Gastroesophageal sphincter (tissue), 4 donors: Measurements from ENCODE around the gene ANKS1B. TPM values are rescaled to one million over a fixed set of nuclear protein-coding genes. Genes with fewer than 3 reads are reported as not detected.

ENCODE experiments used
- ATAC-seq: fragments of 150-250 bp; one replicate; pipeline ENCODE4 v1.9.1; 2016; ENCODE audit warnings: mild to moderate bottlenecking, moderate library complexity
- H3K27ac ChIP-seq, 4 donors: fragments of 200-600 bp; sonication (generic) in 3 of 4; 1 replicate in 3 of 4; 2 replicates in 1 of 4; pipeline ENCODE4 v1.5.1; 2016 to 2019
- H3K27me3 ChIP-seq: fragments of 200-600 bp; sonication (generic); one replicate; pipeline ENCODE4 v1.5.1; 2019
- H3K36me3 ChIP-seq, 2 donors: fragments of 200-600 bp; sonication (generic); one replicate each; pipeline ENCODE4 v1.5.1; 2019; ENCODE audit warnings: control low read depth in 1 of 2
- H3K4me1 ChIP-seq, 3 donors: fragments of 200-600 bp; sonication (generic); 1 replicate in 2 of 3; 2 replicates in 1 of 3; pipeline ENCODE4 v1.5.1; 2016 to 2019; ENCODE audit warnings: control low read depth in 2 of 3
- H3K4me3 ChIP-seq, 2 donors: fragments of 200-600 bp; sonication (generic); one replicate each; pipeline ENCODE4 v1.5.1; 2019; ENCODE audit warnings: mild to moderate bottlenecking in 1 of 2, moderate library complexity in 1 of 2
- H3K9me3 ChIP-seq, 3 donors: fragments of 200-600 bp; sonication (generic); one replicate each; pipeline ENCODE4 v1.5.1; 2017 to 2019; ENCODE audit warnings: control low read depth in 2 of 3
- EP300 ChIP-seq: sonication (generic); formaldehyde crosslinking; IDR thresholded peaks from one replicate; pipeline ENCODE4 v1.6.1; 2017; ENCODE audit warnings: antibody characterized with exemption, mild to moderate bottlenecking
- POLR2A ChIP-seq, 2 donors: fragments of 450-650 bp; IDR thresholded peaks; one replicate each; pipeline ENCODE4 v1.6.1; 2017; ENCODE audit warnings: antibody characterized with exemption in 2 of 2, mild to moderate bottlenecking in 2 of 2, moderate library complexity in 1 of 2
- POLR2AphosphoS5 ChIP-seq: sonication (generic); formaldehyde crosslinking; IDR thresholded peaks from one replicate; pipeline ENCODE4 v1.6.1; 2017; ENCODE audit warnings: antibody characterized with exemption
- WGBS, 2 donors: methylation state at CpG; one replicate each; pipeline ENCODE4 v1.1.5; 2018; ENCODE audit warnings: low coverage in 1 of 2; 5-methylcytosine and 5-hydroxymethylcytosine counted together
- total RNA-seq, 4 donors: library from RNA; depleted of rRNA; stranded (reverse); fragments of >200 nt; gene quantifications; one replicate each; pipeline ENCODE4 v1.1.0, GENCODE V29; 2016
- TF ChIP-seq, protein P1 (sequence below), 4 experiments: fragments of 200-600 bp in 2 of 4; fragments of 450-650 bp in 2 of 4; sonication (generic) in 1 of 4; IDR thresholded peaks; one replicate each; pipeline ENCODE4 v1.5.1; 2017 to 2019; ENCODE audit warnings: antibody characterized with exemption in 4 of 4, mild to moderate bottlenecking in 2 of 4, moderate library complexity in 2 of 4

Gene ANKS1B
- total RNA-seq, 4 donors from 2014 or later: 9.9 to 31.1 (median 21.4) TPM

DNA sequence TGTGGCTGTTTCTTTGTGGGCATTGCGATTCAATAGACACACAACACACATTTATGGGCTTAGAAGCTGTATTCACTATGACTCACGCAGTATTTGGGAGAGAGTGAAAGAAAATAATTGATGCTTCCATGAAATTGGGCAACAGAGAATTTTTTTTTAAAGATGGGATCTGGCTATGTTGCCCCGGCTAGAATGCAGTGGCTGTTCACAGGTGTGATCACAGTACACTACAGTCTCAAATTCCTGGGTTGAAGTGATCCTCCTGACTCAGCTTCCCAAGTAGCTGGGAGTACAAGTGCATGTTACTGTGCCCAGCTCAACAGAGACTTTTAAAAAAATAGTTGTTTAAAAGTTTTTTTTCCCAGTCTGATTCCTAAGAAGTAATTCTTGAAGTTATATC, 1193.3 kb downstream of the ANKS1B start:
- TF ChIP-seq, protein P1, sequence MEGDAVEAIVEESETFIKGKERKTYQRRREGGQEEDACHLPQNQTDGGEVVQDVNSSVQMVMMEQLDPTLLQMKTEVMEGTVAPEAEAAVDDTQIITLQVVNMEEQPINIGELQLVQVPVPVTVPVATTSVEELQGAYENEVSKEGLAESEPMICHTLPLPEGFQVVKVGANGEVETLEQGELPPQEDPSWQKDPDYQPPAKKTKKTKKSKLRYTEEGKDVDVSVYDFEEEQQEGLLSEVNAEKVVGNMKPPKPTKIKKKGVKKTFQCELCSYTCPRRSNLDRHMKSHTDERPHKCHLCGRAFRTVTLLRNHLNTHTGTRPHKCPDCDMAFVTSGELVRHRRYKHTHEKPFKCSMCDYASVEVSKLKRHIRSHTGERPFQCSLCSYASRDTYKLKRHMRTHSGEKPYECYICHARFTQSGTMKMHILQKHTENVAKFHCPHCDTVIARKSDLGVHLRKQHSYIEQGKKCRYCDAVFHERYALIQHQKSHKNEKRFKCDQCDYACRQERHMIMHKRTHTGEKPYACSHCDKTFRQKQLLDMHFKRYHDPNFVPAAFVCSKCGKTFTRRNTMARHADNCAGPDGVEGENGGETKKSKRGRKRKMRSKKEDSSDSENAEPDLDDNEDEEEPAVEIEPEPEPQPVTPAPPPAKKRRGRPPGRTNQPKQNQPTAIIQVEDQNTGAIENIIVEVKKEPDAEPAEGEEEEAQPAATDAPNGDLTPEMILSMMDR (IDR thresholded peaks at IDR 0.05): no peak
- TF ChIP-seq POLR2A (IDR thresholded peaks at IDR 0.05) (no peak), POLR2AphosphoS5 (no peak), EP300 (no peak)
- no peaks in the 10 kb centered on the region for H3K27me3 ChIP-seq
- no peaks in the 10 kb centered on the region for H3K9me3 ChIP-seq
- ATAC-seq: no peak
- H3K36me3 ChIP-seq: no peaks in the 10 kb centered on the region
- no peaks in the 10 kb centered on the region for H3K4me1 ChIP-seq
- H3K27ac ChIP-seq: no peak overlapping the region
- H3K4me3 ChIP-seq: no peak overlapping the region
- WGBS, 2 donors: 86 to 96% methylated on average over 2 to 3 of the region's 3 CpGs

DNA sequence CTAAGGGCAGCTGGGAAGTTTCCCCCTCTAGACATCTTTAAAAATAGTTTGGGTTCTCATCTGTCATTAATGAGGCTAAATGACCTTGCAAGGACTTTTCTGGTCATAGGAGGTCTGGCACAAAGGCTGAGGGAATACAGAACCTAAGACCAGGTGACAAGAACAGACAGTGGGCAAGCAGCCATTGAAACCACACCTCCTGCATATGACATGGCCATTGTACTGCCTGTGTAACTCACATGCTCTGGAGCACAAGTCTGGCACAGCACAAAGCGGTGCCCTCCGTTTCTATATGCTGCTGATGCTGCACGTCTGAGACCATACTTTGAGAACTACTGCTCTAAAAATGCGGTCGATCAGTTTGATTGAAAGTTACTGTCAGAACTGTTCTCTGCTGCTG, 1196.3 kb downstream of the ANKS1B start:
- no peaks in the 10 kb centered on the region for H3K4me1 ChIP-seq
- H3K4me3 ChIP-seq: no peak overlapping the region
- WGBS, 2 donors: 73 to 93% methylated on average over 3 to 5 of the region's 5 CpGs
- no peak for TF ChIP-seq POLR2A (IDR thresholded peaks at IDR 0.05)
- ATAC-seq: no peak
- H3K36me3 ChIP-seq: no peaks in the 10 kb centered on the region
- H3K27me3 ChIP-seq: no peaks in the 10 kb centered on the region
- no peak overlapping the region for H3K27ac ChIP-seq
- H3K9me3 ChIP-seq: no peaks in the 10 kb centered on the region

DNA sequence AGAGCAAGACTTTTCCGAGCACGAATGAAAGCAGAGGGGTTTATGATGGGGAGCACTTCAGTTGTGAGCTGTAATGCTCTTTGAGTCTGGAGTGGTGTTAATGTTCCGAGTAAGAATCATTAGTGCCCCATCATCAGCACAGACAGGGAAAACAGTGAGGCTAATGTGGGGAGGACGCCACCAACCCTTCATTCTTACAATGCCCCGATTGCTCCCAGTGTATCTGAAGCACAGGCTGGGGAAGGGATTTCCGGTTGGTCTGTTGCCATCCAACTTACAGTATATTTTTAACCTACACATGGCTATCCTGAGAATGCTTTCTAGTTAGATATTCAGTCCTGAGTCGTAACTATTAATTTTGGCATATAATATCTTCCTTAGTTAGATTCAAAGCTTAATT, 1198.1 kb downstream of the ANKS1B start:
- 65 to 83% methylated on average over 5 to 7 of the region's 7 CpGs for WGBS, 2 donors

DNA sequence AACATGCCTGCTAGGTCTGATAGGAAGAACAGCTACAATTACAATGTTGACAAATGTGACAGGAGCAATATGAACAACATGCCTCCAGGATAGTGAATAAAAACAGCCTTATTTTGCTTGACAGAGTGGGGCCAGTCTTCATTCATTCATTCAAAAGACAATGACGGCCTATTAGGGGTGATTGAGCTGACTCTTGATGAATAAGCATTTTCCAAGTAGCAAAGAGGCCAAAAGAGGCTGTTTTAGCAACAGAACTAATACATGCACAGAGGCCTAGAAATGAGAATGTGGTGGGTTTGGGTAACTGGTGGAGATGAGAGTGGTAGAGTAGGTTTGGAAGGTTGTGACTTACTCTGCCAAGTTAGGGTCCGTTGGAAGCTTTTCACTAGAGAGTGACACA, 1201.3 kb downstream of the ANKS1B start:
- WGBS, 2 donors: 70 to 74% methylated on average over 2 of the region's 2 CpGs

More for the DNA sequence above, 1198.1 kb downstream of the ANKS1B start:
- H3K9me3 ChIP-seq: no peaks in the 10 kb centered on the region
- no peak for ATAC-seq
- TF ChIP-seq POLR2A (IDR thresholded peaks at IDR 0.05) (no peak), POLR2AphosphoS5 (no peak), EP300 (no peak)
- TF ChIP-seq, protein P1 (IDR thresholded peaks at IDR 0.05): no peak
- H3K27me3 ChIP-seq: no peaks in the 10 kb centered on the region
- no peaks in the 10 kb centered on the region for H3K4me1 ChIP-seq
- H3K27ac ChIP-seq: no peak overlapping the region
- H3K4me3 ChIP-seq: no peak overlapping the region
- H3K36me3 ChIP-seq: no peaks in the 10 kb centered on the region

DNA sequence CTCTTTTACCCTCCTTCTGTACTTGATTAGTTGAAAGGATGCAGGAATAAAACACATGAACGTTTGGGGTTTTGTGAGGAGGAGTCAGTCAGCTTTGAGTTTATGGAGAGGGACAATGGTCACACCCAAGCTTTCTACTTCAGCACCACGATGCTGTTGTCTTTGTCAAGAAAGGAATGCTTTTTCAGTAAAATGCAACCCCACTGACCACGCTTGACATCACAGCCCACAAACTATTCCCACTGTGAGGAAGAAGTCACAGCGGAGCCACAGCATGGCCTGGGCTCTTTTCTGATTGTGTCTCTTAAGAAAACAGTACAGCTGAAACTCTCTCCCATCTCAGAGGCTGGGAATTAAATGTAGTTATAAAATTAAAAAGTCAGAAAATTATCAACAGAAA, 1204.5 kb downstream of the ANKS1B start:
- TF ChIP-seq, protein P1 (IDR thresholded peaks at IDR 0.05): no peak
- TF ChIP-seq POLR2AphosphoS5 (no peak), POLR2A (IDR thresholded peaks at IDR 0.05) (no peak), EP300 (no peak)
- H3K27me3 ChIP-seq: no peaks in the 10 kb centered on the region
- 55 to 63% methylated on average over 4 of the region's 4 CpGs for WGBS, 2 donors
- no peaks in the 10 kb centered on the region for H3K9me3 ChIP-seq
- H3K27ac ChIP-seq: no peak overlapping the region
- H3K36me3 ChIP-seq: peaks cover 0 to 9% of the 10 kb centered on the region in 2 donors
- no peaks in the 10 kb centered on the region for H3K4me1 ChIP-seq
- no peak overlapping the region for H3K4me3 ChIP-seq
- ATAC-seq: no peak

More for the DNA sequence above, 1201.3 kb downstream of the ANKS1B start:
- no peaks in the 10 kb centered on the region for H3K27me3 ChIP-seq
- TF ChIP-seq, protein P1 (IDR thresholded peaks at IDR 0.05): no peak
- no peak for TF ChIP-seq EP300
- no peak for TF ChIP-seq POLR2AphosphoS5
- no peak for TF ChIP-seq POLR2A (IDR thresholded peaks at IDR 0.05)
- H3K9me3 ChIP-seq: no peaks in the 10 kb centered on the region
- no peak overlapping the region for H3K27ac ChIP-seq
- ATAC-seq: no peak
- peaks cover 0 to 9% of the 10 kb centered on the region in 2 donors for H3K36me3 ChIP-seq
- H3K4me1 ChIP-seq: no peaks in the 10 kb centered on the region
- no peak overlapping the region for H3K4me3 ChIP-seq
